Sigmoid colon (tissue), 4 donors: ENCODE data around the gene WBP1.
"Not testable (repeated sequence)": the region's sequence is repeated elsewhere in the genome, so short reads cannot be mapped to it uniquely, and the experiment has no call there.

Experiments
- POLR2A ChIP-seq, 2 donors: fragments of 450-650 bp; IDR thresholded peaks; one replicate each; pipeline ENCODE4 v1.6.1; 2016; ENCODE audit warnings: antibody characterized with exemption in 2 of 2, mild to moderate bottlenecking in 2 of 2, moderate library complexity in 2 of 2
- POLR2AphosphoS5 ChIP-seq, 4 donors: sonication (generic); formaldehyde crosslinking; IDR thresholded peaks; one replicate each; pipeline ENCODE4 v1.6.1; 2017; ENCODE audit warnings: antibody characterized with exemption in 4 of 4
- TF ChIP-seq, protein P1 (sequence below), 4 experiments: fragments of 450-650 bp in 3 of 4; fragments of 200-600 bp in 1 of 4; IDR thresholded peaks; one replicate each; pipeline ENCODE4 v1.5.1; 2016 to 2019; ENCODE audit warnings: antibody characterized with exemption in 4 of 4, mild to moderate bottlenecking in 3 of 4, moderate library complexity in 2 of 4

DNA sequence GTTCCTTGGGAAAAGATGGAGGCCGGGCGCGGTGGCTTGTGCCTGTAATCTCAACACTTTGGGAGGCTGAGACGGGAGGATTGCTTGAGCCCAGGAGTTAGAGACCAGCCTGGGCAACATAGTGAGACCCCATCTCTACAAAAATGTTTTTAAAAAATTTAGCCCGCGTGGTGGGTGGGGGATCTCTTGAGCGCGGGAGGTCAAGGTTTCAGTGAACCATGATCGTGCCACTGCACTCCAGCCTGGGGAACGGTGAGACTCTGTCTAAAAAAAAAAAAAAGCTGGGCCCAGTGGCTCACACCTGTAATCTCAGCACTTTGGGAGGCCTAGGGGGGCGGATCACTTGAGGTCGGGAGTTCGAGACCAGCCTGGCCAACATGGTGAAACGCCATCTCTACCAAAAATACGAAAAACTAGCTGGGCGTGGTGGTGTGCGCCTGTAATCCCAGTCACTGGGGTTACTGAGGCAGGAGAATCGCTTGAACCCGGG is 25.5 kb downstream of the WBP1 start:
- TF ChIP-seq, protein P1, sequence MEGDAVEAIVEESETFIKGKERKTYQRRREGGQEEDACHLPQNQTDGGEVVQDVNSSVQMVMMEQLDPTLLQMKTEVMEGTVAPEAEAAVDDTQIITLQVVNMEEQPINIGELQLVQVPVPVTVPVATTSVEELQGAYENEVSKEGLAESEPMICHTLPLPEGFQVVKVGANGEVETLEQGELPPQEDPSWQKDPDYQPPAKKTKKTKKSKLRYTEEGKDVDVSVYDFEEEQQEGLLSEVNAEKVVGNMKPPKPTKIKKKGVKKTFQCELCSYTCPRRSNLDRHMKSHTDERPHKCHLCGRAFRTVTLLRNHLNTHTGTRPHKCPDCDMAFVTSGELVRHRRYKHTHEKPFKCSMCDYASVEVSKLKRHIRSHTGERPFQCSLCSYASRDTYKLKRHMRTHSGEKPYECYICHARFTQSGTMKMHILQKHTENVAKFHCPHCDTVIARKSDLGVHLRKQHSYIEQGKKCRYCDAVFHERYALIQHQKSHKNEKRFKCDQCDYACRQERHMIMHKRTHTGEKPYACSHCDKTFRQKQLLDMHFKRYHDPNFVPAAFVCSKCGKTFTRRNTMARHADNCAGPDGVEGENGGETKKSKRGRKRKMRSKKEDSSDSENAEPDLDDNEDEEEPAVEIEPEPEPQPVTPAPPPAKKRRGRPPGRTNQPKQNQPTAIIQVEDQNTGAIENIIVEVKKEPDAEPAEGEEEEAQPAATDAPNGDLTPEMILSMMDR (IDR thresholded peaks at IDR 0.05), result not testable (repeated sequence)
- TF ChIP-seq POLR2A, POLR2AphosphoS5 (IDR thresholded peaks at IDR 0.05): not testable (repeated sequence)
